Neural cell (in vitro differentiated cells): ENCODE measurements around the gene PLA1A.

ENCODE experiments used
- CTCF ChIP-seq: fragments of 450-650 bp; IDR thresholded peaks from 2 replicates; pipeline ENCODE4 v1.5.1; 2014; ENCODE audit warnings: antibody characterized with exemption, mild to moderate bottlenecking, moderate library complexity; ENCODE audit not compliant: poor library complexity, severe bottlenecking
- EP300 ChIP-seq: fragments of 450-650 bp; conservative IDR thresholded peaks from 2 replicates; pipeline ENCODE4 v1.6.1; 2014; ENCODE audit warnings: antibody characterized with exemption, mild to moderate bottlenecking, moderate library complexity; ENCODE audit not compliant: poor library complexity, severe bottlenecking
- EZH2 ChIP-seq: fragments of 200-600, 300-800 bp; shearing (Covaris generic), sonication (generic); IDR thresholded peaks from 2 replicates; pipeline ENCODE4 v1.6.1; 2014; ENCODE audit warnings: antibody characterized with exemption, low read length, borderline replicate concordance, mild to moderate bottlenecking; ENCODE audit not compliant: insufficient read depth, poor library complexity, severe bottlenecking
- POLR2AphosphoS5 ChIP-seq: IDR thresholded peaks from 2 replicates; pipeline ENCODE4 v1.6.1; 2012

DNA sequence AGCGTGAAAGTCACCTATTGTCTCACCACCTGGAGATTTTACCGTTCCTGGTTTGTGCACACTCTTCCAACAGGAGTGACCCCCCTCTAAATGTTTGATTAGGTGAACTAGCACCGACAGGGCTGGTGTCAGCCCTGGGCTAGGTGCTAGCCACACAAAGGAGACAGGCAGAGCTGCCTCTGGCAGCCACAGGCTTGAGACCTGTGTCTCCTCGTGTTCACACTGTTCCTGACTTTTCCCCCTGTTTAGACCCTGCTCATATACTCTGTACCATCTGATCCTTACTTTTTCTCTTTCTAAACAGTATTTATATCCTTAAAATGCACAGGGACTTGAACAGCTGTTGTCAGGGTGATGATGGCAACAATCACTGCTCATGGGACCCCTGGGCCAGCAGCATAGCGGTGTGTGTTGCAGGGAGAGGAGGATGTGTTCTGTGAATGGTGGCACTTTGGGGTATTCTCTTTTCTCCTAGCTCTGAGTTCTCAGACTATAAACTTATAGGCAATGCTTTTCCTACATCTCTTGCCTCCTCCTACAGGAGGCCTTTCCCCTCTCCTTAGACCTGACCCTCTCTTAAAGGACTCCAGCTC, 43.8 kb upstream of the PLA1A start:
- no peak for TF ChIP-seq POLR2AphosphoS5
- TF ChIP-seq CTCF = no peak
- TF ChIP-seq EP300 = no peak
- no peak for TF ChIP-seq EZH2
